ENCODE measurements around the gene SLC34A2.

SLC34A2 gene

DNA sequence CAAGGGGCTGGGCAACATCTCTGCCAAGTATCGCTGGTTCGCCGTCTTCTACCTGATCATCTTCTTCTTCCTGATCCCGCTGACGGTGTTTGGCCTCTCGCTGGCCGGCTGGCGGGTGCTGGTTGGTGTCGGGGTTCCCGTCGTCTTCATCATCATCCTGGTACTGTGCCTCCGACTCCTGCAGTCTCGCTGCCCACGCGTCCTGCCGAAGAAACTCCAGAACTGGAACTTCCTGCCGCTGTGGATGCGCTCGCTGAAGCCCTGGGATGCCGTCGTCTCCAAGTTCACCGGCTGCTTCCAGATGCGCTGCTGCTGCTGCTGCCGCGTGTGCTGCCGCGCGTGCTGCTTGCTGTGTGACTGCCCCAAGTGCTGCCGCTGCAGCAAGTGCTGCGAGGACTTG lies 20.6 kb downstream of the SLC34A2 start:
- no peak overlapping the region for H3K4me3 ChIP-seq
- TF ChIP-seq, protein P1, sequence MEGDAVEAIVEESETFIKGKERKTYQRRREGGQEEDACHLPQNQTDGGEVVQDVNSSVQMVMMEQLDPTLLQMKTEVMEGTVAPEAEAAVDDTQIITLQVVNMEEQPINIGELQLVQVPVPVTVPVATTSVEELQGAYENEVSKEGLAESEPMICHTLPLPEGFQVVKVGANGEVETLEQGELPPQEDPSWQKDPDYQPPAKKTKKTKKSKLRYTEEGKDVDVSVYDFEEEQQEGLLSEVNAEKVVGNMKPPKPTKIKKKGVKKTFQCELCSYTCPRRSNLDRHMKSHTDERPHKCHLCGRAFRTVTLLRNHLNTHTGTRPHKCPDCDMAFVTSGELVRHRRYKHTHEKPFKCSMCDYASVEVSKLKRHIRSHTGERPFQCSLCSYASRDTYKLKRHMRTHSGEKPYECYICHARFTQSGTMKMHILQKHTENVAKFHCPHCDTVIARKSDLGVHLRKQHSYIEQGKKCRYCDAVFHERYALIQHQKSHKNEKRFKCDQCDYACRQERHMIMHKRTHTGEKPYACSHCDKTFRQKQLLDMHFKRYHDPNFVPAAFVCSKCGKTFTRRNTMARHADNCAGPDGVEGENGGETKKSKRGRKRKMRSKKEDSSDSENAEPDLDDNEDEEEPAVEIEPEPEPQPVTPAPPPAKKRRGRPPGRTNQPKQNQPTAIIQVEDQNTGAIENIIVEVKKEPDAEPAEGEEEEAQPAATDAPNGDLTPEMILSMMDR (IDR thresholded peaks at IDR 0.05): no peak
- no peak overlapping the region for H3K27ac ChIP-seq
- no peak for DNase-seq (ENCODE audit: low spot score)

DNA sequence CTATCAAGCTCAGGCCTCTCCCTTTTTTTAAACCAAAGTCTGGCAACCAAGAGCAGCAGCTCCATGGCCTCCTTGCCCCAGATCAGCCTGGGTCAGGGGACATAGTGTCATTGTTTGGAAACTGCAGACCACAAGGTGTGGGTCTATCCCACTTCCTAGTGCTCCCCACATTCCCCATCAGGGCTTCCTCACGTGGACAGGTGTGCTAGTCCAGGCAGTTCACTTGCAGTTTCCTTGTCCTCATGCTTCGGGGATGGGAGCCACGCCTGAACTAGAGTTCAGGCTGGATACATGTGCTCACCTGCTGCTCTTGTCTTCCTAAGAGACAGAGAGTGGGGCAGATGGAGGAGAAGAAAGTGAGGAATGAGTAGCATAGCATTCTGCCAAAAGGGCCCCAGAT lies 21.5 kb downstream of the SLC34A2 start:
- no peak for DNase-seq (ENCODE audit: low spot score)
- no peak overlapping the region for H3K27ac ChIP-seq
- H3K4me3 ChIP-seq: no peak overlapping the region
- TF ChIP-seq, protein P1 (IDR thresholded peaks at IDR 0.05): no peak

DNA sequence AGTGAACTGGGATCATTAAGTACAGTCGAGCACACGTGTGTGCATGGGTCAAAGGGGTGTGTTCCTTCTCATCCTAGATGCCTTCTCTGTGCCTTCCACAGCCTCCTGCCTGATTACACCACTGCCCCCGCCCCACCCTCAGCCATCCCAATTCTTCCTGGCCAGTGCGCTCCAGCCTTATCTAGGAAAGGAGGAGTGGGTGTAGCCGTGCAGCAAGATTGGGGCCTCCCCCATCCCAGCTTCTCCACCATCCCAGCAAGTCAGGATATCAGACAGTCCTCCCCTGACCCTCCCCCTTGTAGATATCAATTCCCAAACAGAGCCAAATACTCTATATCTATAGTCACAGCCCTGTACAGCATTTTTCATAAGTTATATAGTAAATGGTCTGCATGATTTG lies 22.3 kb downstream of the SLC34A2 start:
- DNase-seq (ENCODE audit: low spot score): no peak
- TF ChIP-seq, protein P1 (IDR thresholded peaks at IDR 0.05): no peak
- H3K4me3 ChIP-seq: no peak overlapping the region
- H3K27ac ChIP-seq: no peak overlapping the region

DNA sequence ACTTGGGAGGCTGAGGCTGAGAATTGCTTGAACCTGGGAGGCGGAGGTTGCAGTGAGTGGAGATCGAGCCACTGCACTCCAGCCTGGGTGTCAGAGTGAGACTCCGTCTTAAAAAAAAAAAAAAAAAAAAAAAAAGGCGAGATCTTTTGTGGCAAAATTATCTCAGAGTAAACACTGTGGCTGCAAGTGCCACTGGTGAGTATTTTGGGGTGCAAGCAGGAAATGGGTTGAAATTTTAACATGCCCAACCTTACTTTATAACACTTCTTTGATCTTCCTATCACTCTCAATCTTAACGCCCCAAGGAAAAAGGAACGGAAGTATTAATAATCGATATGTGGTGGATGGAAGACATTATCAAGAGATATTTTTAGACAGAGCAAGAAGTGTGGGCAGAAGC lies 32.1 kb downstream of the SLC34A2 start:
- H3K27ac ChIP-seq: no peak overlapping the region
- TF ChIP-seq, protein P1 (IDR thresholded peaks at IDR 0.05): no peak
- no peak overlapping the region for H3K4me3 ChIP-seq
- DNase-seq (ENCODE audit: low spot score): no peak

DNA sequence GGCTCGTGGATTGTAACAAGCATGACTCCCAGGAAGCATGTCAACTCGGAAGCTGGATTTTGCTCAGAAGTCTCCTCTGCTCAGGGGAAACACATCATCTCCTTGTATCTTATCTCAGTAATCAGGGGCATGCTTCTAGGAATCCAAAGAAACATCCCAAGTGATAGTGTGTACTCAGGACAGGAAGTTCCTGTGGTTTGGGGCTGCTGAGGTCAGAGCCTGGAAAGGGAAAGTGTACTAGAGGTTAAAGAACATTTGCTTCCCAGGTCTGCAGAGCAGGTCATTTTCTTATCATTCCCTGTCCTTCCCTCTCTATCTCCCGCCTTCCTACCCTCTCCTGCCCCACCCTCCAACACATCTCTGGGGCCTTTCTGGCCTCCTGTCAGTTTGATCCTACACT lies 38.8 kb downstream of the SLC34A2 start:
- no peak overlapping the region for H3K27ac ChIP-seq
- H3K4me3 ChIP-seq: no peak overlapping the region
- no peak for DNase-seq (ENCODE audit: low spot score)
- TF ChIP-seq, protein P1 (IDR thresholded peaks at IDR 0.05): no peak

DNA sequence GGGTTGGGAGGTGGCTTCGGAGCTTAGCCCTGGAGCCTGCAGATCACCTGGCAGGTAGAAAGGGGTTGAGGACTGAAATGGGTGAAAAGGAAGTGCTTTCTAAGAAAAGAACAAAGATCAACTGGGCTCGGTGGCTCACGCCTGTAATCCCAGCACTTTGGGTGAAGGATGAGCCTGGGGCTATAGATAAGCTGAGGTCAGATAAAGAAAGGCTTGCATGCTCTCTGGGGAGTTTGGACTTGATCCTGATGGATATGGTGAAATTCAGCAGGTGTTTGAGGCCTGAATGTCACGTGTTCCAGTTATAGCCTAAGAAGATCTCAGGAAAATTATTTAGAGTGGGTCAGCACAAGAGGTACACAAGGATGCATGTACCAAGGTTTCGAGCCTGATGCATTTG lies 40.8 kb downstream of the SLC34A2 start:
- Histone ChIP-seq H3K4me3 (no peak overlapping the region), H3K27ac (no peak overlapping the region)
- TF ChIP-seq, protein P1 (IDR thresholded peaks at IDR 0.05): no peak
- no peak for DNase-seq (ENCODE audit: low spot score)

DNA sequence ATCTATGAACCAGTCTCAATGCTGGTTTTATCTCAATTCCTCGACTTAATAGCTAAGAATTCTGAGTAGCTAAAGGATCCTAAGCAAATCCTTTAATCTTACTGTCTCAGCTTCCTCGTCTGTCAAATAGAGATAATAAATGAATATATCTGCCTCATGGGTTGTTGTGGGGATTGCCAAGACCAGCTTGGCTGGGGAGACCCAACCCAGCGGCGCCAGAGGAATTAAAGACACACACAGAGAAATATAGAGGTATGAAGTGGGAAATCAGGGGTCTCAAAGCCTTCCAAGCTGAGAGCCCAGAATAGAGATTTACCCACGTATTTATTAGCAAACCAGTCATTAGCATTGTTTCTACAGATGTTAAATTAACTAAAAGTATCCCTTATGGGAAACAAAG lies 41.9 kb downstream of the SLC34A2 start:
- TF ChIP-seq, protein P1 (IDR thresholded peaks at IDR 0.05): no peak
- no peak overlapping the region for H3K4me3 ChIP-seq
- no peak for DNase-seq (ENCODE audit: low spot score)
- no peak overlapping the region for H3K27ac ChIP-seq

Measured in coronary artery (tissue), 2 donors.